HepG2 (cell line): ENCODE measurements around the gene KIAA1328. TPM values are rescaled to one million over a fixed set of nuclear protein-coding genes. Genes with fewer than 3 reads are reported as not detected.

Experiments used
- AHR ChIP-seq: IDR thresholded peaks from 2 replicates; pipeline ENCODE4 v1.6.1; 2018; ENCODE audit warnings: missing genetic modification reagents, missing compliant biosample characterization
- ARNT ChIP-seq: fragments of 450-650 bp; IDR thresholded peaks from 2 replicates; pipeline ENCODE4 v1.6.1; 2017
- ATM ChIP-seq: fragments of 450-650 bp; IDR thresholded peaks from 2 replicates; pipeline ENCODE4 v1.7.1; 2017; ENCODE audit warnings: mild to moderate bottlenecking, borderline replicate concordance
- CEBPB ChIP-seq: IDR thresholded peaks from 2 replicates; pipeline ENCODE4 v1.6.1; 2011; ENCODE audit warnings: low read depth, low read length, improper control_type of control experiment, borderline replicate concordance
- FOXA3 ChIP-seq: IDR thresholded peaks from 2 replicates; pipeline ENCODE4 v1.6.1; 2016; ENCODE audit warnings: missing genetic modification reagents, missing compliant biosample characterization
- MIER2 ChIP-seq: IDR thresholded peaks from 2 replicates; pipeline ENCODE4 v1.6.1; 2016; ENCODE audit warnings: missing biosample characterization, missing genetic modification reagents
- PAX8 ChIP-seq: sonication (generic); formaldehyde crosslinking; IDR thresholded peaks from 2 replicates; pipeline ENCODE4 v1.8.0; 2022; ENCODE audit warnings: mild to moderate bottlenecking, missing genetic modification reagents, borderline replicate concordance
- RELA ChIP-seq: sonication (generic); formaldehyde crosslinking; IDR thresholded peaks from 2 replicates; pipeline ENCODE4 v1.4.0; 2020; ENCODE audit warnings: missing genetic modification reagents
- SP4 ChIP-seq: sonication (generic); formaldehyde crosslinking; IDR thresholded peaks from 2 replicates; pipeline ENCODE4 v1.8.1; 2023; ENCODE audit warnings: mild to moderate bottlenecking, missing genetic modification reagents
- SRSF4 ChIP-seq: fragments of 200-400 bp; formaldehyde crosslinking; IDR thresholded peaks from one replicate; pipeline ENCODE4 v1.6.1; 2018; ENCODE audit warnings: mild to moderate bottlenecking, low read depth, low read length, moderate library complexity; ENCODE audit not compliant: poor library complexity, severe bottlenecking
- TEAD3 ChIP-seq: optimal IDR thresholded peaks from 2 replicates; pipeline ENCODE3; 2016; ENCODE audit warnings: borderline replicate concordance
- U2AF1 ChIP-seq: fragments of 200-400 bp; formaldehyde crosslinking; optimal IDR thresholded peaks from 2 replicates; pipeline ENCODE3; 2017; ENCODE audit warnings: mild to moderate bottlenecking, low read depth, low read length
- YY1 ChIP-seq: IDR thresholded peaks from 2 replicates; pipeline ENCODE4 v1.6.1; 2011; ENCODE audit warnings: low read length, low read depth, moderate library complexity, mild to moderate bottlenecking; ENCODE audit not compliant: insufficient read depth, insufficient replicate concordance
- ZNF10 ChIP-seq: sonication (generic); formaldehyde crosslinking; IDR thresholded peaks from 2 replicates; pipeline ENCODE4 v1.4.0; 2020; ENCODE audit warnings: mild to moderate bottlenecking, low read depth, missing genetic modification reagents, borderline replicate concordance
- ZNF124 ChIP-seq: sonication (generic); formaldehyde crosslinking; IDR thresholded peaks from 2 replicates; pipeline ENCODE4 v1.4.0; 2020; ENCODE audit warnings: missing genetic modification reagents
- ZNF33A ChIP-seq: sonication (generic); formaldehyde crosslinking; IDR thresholded peaks from 2 replicates; pipeline ENCODE4 v1.5.1; 2020; ENCODE audit warnings: missing genetic modification reagents, mild to moderate bottlenecking, moderate library complexity, borderline replicate concordance
- ZNF431 ChIP-seq: sonication (generic); formaldehyde crosslinking; IDR thresholded peaks from 2 replicates; pipeline ENCODE4 v1.9.0; 2022; ENCODE audit warnings: missing genetic modification reagents, low read depth, mild to moderate bottlenecking, borderline replicate concordance
- polyA plus RNA-seq, 8 experiments: library from polyadenylated mRNA; depleted of rRNA in 3 of 8; stranded (reverse) in 7 of 8; unstranded in 1 of 8; fragments of >200 nt; fragmentation: Illumina TruSeq in 4 of 8; extraction: Trizol in 4 of 8; gene quantifications; 2 replicates each; pipeline versions ENCODE4 v1.2.1 to v1.2.3, GENCODE V29; 2011 to 2016; ENCODE audit warnings: low read depth in 4 of 8, missing spikeins in 1 of 8, mixed read lengths in 1 of 8; ENCODE audit not compliant: insufficient read depth in 1 of 8
- total RNA-seq, 5 experiments: library from RNA; depleted of rRNA; stranded (reverse); fragments of >200 nt; fragmentation: Illumina TruSeq; extraction: Trizol; gene quantifications; 2 replicates each; pipeline ENCODE4 v1.2.3, GENCODE V29; 2016; ENCODE audit warnings: low read depth in 1 of 5
- TF ChIP-seq, protein P1 (sequence below), 2 experiments: fragments of 450-650 bp in 1 of 2; sonication (generic) in 1 of 2; formaldehyde crosslinking; IDR thresholded peaks; 2 replicates each; pipeline versions ENCODE4 v1.5.0 to v1.8.0; 2020 to 2022; ENCODE audit warnings: mild to moderate bottlenecking in 1 of 2, missing genetic modification reagents in 1 of 2
- TF ChIP-seq, protein P2 (sequence below): sonication (generic); formaldehyde crosslinking; IDR thresholded peaks from 2 replicates; pipeline ENCODE4 v1.5.1; 2020; ENCODE audit warnings: missing genetic modification reagents, mild to moderate bottlenecking, borderline replicate concordance
- TF ChIP-seq, protein P3 (sequence below): sonication (generic); formaldehyde crosslinking; conservative IDR thresholded peaks from 2 replicates; pipeline ENCODE4 v1.5.0; 2020; ENCODE audit warnings: missing genetic modification reagents
- TF ChIP-seq, protein P4 (sequence below): sonication (generic); formaldehyde crosslinking; IDR thresholded peaks from 2 replicates; pipeline ENCODE4 v1.4.0; 2020; ENCODE audit warnings: mild to moderate bottlenecking, missing genetic modification reagents, borderline replicate concordance

KIAA1328 gene
- total and polyA plus RNA-seq, 2 of the 13 experiments (the other 11 are each of a cell fraction or from before 2014, with no cell fraction given) = 4.1 to 6.0 TPM

DNA sequence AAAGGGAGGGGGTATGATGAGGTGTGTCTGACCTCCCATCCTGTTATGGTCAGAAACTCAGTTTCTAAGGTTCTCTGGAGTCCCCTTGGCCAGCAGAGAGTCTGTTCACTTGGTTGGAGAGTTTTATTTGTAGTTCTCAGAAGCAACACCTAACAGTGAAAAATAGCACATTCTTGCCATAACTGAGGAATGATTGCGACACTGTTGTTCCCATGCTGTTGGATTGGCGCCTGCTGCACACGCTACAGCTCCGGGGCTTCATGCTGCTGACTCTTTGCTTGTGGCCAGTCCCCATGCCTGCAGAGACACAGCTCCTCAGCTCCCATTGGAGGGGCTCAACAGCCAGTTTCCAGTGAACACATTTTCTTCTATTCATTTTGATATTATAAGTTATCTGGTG lies 42.2 kb upstream of the KIAA1328 start (continued):
- TF ChIP-seq ZNF431 (no peak), AHR (CRISPR knock-in tag) (no peak), SRSF4 (no peak), SP4 (CRISPR knock-in tag) (no peak), ZNF124 (CRISPR knock-in tag) (no peak), ZNF33A (no peak), CEBPB (peak; percentile 94), FOXA3 (CRISPR knock-in tag) (0 out of 2 replicates have a peak, but pooled peaks have one; percentile 9), PAX8 (CRISPR knock-in tag) (no peak), U2AF1 (no peak), TEAD3 (peak; percentile 96), ATM (no peak), ARNT (no peak), MIER2 (no peak), RELA (CRISPR knock-in tag) (no peak), YY1 (no peak), ZNF10 (CRISPR knock-in tag) (no peak)
- TF ChIP-seq, protein P1, sequence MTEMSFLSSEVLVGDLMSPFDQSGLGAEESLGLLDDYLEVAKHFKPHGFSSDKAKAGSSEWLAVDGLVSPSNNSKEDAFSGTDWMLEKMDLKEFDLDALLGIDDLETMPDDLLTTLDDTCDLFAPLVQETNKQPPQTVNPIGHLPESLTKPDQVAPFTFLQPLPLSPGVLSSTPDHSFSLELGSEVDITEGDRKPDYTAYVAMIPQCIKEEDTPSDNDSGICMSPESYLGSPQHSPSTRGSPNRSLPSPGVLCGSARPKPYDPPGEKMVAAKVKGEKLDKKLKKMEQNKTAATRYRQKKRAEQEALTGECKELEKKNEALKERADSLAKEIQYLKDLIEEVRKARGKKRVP (CRISPR knock-in tag; IDR thresholded peaks at IDR 0.05) = no peak
- TF ChIP-seq, protein P2, sequence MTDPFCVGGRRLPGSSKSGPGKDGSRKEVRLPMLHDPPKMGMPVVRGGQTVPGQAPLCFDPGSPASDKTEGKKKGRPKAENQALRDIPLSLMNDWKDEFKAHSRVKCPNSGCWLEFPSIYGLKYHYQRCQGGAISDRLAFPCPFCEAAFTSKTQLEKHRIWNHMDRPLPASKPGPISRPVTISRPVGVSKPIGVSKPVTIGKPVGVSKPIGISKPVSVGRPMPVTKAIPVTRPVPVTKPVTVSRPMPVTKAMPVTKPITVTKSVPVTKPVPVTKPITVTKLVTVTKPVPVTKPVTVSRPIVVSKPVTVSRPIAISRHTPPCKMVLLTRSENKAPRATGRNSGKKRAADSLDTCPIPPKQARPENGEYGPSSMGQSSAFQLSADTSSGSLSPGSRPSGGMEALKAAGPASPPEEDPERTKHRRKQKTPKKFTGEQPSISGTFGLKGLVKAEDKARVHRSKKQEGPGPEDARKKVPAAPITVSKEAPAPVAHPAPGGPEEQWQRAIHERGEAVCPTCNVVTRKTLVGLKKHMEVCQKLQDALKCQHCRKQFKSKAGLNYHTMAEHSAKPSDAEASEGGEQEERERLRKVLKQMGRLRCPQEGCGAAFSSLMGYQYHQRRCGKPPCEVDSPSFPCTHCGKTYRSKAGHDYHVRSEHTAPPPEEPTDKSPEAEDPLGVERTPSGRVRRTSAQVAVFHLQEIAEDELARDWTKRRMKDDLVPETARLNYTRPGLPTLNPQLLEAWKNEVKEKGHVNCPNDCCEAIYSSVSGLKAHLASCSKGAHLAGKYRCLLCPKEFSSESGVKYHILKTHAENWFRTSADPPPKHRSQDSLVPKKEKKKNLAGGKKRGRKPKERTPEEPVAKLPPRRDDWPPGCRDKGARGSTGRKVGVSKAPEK = no peak
- TF ChIP-seq, protein P3, sequence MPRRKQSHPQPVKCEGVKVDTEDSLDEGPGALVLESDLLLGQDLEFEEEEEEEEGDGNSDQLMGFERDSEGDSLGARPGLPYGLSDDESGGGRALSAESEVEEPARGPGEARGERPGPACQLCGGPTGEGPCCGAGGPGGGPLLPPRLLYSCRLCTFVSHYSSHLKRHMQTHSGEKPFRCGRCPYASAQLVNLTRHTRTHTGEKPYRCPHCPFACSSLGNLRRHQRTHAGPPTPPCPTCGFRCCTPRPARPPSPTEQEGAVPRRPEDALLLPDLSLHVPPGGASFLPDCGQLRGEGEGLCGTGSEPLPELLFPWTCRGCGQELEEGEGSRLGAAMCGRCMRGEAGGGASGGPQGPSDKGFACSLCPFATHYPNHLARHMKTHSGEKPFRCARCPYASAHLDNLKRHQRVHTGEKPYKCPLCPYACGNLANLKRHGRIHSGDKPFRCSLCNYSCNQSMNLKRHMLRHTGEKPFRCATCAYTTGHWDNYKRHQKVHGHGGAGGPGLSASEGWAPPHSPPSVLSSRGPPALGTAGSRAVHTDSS = no peak
- TF ChIP-seq, protein P4, sequence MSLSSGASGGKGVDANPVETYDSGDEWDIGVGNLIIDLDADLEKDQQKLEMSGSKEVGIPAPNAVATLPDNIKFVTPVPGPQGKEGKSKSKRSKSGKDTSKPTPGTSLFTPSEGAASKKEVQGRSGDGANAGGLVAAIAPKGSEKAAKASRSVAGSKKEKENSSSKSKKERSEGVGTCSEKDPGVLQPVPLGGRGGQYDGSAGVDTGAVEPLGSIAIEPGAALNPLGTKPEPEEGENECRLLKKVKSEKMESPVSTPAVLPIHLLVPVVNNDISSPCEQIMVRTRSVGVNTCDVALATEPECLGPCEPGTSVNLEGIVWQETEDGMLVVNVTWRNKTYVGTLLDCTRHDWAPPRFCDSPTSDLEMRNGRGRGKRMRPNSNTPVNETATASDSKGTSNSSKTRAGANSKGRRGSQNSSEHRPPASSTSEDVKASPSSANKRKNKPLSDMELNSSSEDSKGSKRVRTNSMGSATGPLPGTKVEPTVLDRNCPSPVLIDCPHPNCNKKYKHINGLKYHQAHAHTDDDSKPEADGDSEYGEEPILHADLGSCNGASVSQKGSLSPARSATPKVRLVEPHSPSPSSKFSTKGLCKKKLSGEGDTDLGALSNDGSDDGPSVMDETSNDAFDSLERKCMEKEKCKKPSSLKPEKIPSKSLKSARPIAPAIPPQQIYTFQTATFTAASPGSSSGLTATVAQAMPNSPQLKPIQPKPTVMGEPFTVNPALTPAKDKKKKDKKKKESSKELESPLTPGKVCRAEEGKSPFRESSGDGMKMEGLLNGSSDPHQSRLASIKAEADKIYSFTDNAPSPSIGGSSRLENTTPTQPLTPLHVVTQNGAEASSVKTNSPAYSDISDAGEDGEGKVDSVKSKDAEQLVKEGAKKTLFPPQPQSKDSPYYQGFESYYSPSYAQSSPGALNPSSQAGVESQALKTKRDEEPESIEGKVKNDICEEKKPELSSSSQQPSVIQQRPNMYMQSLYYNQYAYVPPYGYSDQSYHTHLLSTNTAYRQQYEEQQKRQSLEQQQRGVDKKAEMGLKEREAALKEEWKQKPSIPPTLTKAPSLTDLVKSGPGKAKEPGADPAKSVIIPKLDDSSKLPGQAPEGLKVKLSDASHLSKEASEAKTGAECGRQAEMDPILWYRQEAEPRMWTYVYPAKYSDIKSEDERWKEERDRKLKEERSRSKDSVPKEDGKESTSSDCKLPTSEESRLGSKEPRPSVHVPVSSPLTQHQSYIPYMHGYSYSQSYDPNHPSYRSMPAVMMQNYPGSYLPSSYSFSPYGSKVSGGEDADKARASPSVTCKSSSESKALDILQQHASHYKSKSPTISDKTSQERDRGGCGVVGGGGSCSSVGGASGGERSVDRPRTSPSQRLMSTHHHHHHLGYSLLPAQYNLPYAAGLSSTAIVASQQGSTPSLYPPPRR (CRISPR knock-in tag) = no peak
